Activated CD8-positive, alpha-beta T cell treated with anti-CD3 and anti-CD28 coated beads, Interleukin-2, amount 10 ng/mL, durations not matched to agents 7 days and 5 days (primary cell): ENCODE results near the gene MS4A10. TPM values are rescaled to one million over a fixed set of nuclear protein-coding genes. Genes with fewer than 3 reads are reported as not detected.

Source experiments
- ATAC-seq: fragments of 150-1000 bp; cut with Tn5 transposase; one replicate; pipeline ENCODE4 v1.10.0; 2021; ENCODE audit warnings: moderate library complexity
- CTCF ChIA-PET: fragments of 350-600 bp; sonication (Branson Sonifier 250); formaldehyde crosslinking; loops from one replicate; lab custom pipeline; 2021; ENCODE audit warnings: antibody characterized with exemption; lab: Charles Lee
- POLR2A ChIA-PET: fragments of 350-600 bp; sonication (Branson Sonifier 250); formaldehyde crosslinking; loops from one replicate; lab custom pipeline; 2021; ENCODE audit warnings: antibody characterized with exemption; lab: Charles Lee
- DNase-seq: peaks from one replicate; pipeline ENCODE4 v3.0.0-alpha.2; 2020
- H3K27ac Mint-ChIP-seq: one replicate; pipeline ENCODE4 v1.8.0; 2021; ENCODE audit warnings: mild to moderate bottlenecking, mixed read lengths
- H3K27me3 Mint-ChIP-seq: one replicate; pipeline ENCODE4 v1.8.0; 2021; ENCODE audit warnings: low read depth, mixed read lengths
- H3K36me3 Mint-ChIP-seq: one replicate; pipeline ENCODE4 v1.8.0; 2021; ENCODE audit warnings: low read depth, mixed read lengths
- H3K4me1 Mint-ChIP-seq: one replicate; pipeline ENCODE4 v1.8.0; 2021; ENCODE audit warnings: low read depth, mixed read lengths
- H3K4me3 Mint-ChIP-seq: one replicate; pipeline ENCODE4 v1.8.0; 2021; ENCODE audit warnings: mild to moderate bottlenecking, mixed read lengths
- H3K9me3 Mint-ChIP-seq: one replicate; pipeline ENCODE4 v1.8.0; 2022; ENCODE audit warnings: mixed read lengths; ENCODE audit not compliant: insufficient read depth
- total RNA-seq, 2 experiments: library from RNA; stranded (reverse); gene quantifications; one replicate each; pipeline ENCODE4 v1.2.3, GENCODE V29; 2021

The MS4A10 gene
- total RNA-seq, 2 experiments from 2014 or later, result not detected

DNA sequence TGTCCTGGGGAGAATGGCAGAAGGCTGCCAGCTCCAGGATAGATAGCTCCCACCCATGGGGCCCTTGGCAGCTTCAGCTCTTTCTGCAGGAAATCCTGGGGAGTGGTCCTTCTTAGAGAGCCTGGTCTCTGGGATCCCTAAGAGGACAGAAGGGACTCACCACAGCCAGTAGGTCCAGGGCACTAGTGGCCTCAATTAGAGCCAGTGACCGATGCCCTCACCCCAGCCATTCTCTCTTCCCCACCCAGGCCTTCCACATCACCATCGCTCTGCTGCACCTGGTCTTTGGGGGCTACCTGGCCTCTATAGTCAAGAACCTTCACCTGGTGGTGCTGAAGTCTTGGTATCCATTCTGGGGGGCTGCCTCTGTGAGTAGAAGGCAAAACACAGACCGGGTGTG, 5.6 kb downstream of the MS4A10 start:
- H3K4me3 Mint-ChIP-seq, result no peak overlapping the region
- CTCF ChIA-PET, result interaction anchor here (1.0 to 1.8 kb wide), 3 partner anchors 12 to 15 kb away, joined by 3 to 6 read pairs (median 3); no protein-coding TSS in a partner anchor

DNA sequence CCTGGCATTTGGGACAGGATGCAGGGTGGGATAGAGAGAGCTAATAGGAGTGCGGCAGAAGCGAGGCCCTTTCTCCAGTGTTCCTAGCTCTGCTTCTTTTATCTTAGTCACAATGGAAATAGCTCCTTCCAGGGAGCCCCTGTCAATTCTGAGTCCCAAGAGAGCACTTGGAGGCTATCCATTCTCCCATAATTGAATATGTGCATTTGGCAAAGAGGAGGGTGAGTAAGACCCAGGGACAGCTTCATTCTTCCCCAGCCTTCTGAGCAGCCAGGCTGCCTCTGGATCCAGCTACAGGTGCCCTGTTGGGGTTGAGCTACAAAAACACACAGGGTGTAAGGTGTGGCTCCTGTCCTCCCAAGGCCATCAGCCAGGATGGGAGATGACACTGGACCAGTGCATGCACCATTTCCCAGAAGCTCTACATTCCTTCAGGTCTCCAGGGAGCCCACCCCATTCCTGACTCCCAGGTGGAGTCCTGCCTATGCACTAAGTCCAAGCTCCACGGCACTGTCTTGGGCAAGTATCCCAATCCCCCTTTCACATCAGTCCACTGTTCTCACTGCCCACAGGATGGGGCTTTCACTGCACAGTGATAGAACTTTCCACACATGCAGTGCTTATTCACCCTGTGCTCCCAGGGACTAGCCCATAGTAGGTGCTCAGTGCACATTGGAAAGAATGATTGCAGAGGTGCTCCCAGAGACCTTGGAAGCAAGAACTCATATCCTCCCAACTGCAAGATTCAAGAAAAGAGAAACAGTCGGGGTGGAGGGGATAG, 6.2 kb downstream of the MS4A10 start:
- ChIA-PET POLR2A (interaction anchor here (0.7 kb wide), 1 partner anchor 1576 kb away, joined by 3 read pairs; no protein-coding TSS in a partner anchor), CTCF (interaction anchor here (1.0 to 1.8 kb wide), 3 partner anchors 12 to 16 kb away, joined by 3 to 6 read pairs (median 3); no protein-coding TSS in a partner anchor)
- no peak overlapping the region for H3K27ac Mint-ChIP-seq
- DNase-seq (no peak), ATAC-seq (no peak)
- no peaks in the 10 kb centered on the region for H3K9me3 Mint-ChIP-seq
- no peak overlapping the region for H3K4me3 Mint-ChIP-seq
- no peaks in the 10 kb centered on the region for H3K36me3 Mint-ChIP-seq
- no peaks in the 10 kb centered on the region for H3K27me3 Mint-ChIP-seq
- H3K4me1 Mint-ChIP-seq, result no peaks in the 10 kb centered on the region

More for the DNA sequence above, 5.6 kb downstream of the MS4A10 start:
- Mint-ChIP-seq H3K36me3 (no peaks in the 10 kb centered on the region), H3K27ac (no peak overlapping the region), H3K9me3 (no peaks in the 10 kb centered on the region), H3K4me1 (no peaks in the 10 kb centered on the region), H3K27me3 (no peaks in the 10 kb centered on the region)
- POLR2A ChIA-PET, result no interaction called here
- ATAC-seq (no peak), DNase-seq (no peak)

GRCh38 chr11:60792521-60792920, 7.4 kb downstream of the MS4A10 start:
- no peaks in the 10 kb centered on the region for H3K9me3 Mint-ChIP-seq
- POLR2A ChIA-PET, result no interaction called here
- no peaks in the 10 kb centered on the region for H3K36me3 Mint-ChIP-seq
- H3K4me3 Mint-ChIP-seq, result no peak overlapping the region
- no peak for DNase-seq
- no peak for ATAC-seq
- H3K27ac Mint-ChIP-seq, result no peak overlapping the region
- CTCF ChIA-PET, result no interaction called here
- no peaks in the 10 kb centered on the region for H3K27me3 Mint-ChIP-seq
- H3K4me1 Mint-ChIP-seq, result no peaks in the 10 kb centered on the region

DNA sequence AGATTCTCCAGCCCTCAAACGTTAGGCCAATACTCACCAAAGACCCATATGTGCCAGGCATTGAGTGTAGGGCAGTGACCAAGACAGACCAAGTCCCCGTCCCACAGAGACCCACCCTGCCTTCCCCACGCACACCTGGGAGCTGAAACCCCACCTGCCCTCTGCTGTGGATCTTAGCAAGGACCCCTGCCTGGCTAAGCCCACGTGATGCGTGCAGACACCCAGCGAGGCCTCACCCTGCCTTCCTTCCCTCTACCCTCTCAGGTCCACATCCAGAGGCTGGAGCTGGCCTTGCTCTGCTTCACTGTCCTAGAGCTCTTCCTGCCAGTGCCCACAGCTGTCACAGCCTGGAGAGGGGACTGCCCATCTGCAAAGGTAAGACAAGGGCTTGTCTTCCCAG, 10.2 kb downstream of the MS4A10 start:
- ChIA-PET CTCF (no interaction called here), POLR2A (no interaction called here)
- H3K36me3 Mint-ChIP-seq, result no peaks in the 10 kb centered on the region
- no peak overlapping the region for H3K27ac Mint-ChIP-seq
- no peaks in the 10 kb centered on the region for H3K9me3 Mint-ChIP-seq
- DNase-seq (no peak), ATAC-seq (no peak)
- no peak overlapping the region for H3K4me3 Mint-ChIP-seq
- H3K27me3 Mint-ChIP-seq, result peaks cover 3% of the 10 kb centered on the region
- H3K4me1 Mint-ChIP-seq, result no peaks in the 10 kb centered on the region

DNA sequence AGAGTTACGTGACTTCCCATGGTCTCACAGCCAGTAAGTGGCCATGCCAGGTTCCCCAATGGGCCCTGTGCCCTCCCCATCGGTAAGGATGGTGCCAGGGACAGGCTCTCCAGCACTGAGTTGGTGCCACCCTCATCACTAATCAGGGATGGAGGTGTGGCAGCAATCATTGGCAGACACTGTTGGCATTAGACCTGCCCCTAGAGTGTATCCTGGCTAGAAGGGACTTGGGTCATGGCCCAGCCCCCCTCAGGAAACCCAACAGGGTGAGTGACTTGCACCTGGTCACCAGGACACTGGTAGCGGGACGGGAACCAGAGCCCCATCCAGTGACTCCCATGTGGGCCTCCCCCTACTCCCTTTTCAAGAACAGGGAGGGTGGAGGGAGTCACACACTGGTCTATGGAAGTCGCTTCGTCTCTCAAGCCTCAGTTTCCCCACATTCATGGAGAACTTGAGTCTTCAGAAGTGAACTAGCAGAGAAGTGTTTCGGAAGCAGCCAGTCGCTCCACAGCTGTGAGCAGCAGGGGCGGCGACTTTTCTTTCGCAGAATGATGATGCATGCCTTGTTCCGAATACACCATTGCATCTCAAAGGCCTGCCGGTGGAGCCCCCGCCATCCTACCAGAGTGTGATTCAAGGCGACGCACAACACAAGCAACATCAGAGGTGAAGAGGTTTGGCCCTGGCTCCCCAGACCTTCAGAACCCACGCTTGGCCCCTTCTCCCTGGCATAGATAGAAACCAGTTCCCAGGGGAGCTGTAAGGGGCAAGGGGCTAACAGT, 12.9 kb downstream of the MS4A10 start:
- ChIA-PET POLR2A (no interaction called here), CTCF (no interaction called here)
- no peak overlapping the region for H3K27ac Mint-ChIP-seq
- H3K4me1 Mint-ChIP-seq, result no peaks in the 10 kb centered on the region
- no peak overlapping the region for H3K4me3 Mint-ChIP-seq
- H3K9me3 Mint-ChIP-seq, result no peaks in the 10 kb centered on the region
- H3K27me3 Mint-ChIP-seq, result peaks cover 7% of the 10 kb centered on the region
- DNase-seq (no peak), ATAC-seq (no peak)
- no peaks in the 10 kb centered on the region for H3K36me3 Mint-ChIP-seq

DNA sequence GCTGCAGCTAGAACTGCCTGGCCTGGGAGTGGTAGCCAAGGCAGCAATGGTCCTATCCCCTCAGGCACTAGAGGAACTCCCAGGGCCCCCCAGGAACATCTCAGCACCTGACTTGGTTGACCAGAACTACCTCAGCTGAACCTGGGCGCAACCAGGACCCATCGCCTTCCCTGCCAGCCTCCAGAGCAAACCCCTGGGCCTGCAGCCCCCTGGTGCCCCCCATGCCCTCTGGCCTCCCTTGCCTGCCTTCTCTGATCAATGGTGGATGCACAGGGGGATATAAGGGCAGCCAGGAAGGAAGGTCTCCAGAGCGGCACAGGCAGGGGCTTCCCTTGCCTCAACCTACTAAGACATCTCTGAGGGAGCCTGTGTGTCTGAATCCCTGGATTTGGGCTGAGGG, 13.5 kb downstream of the MS4A10 start:
- CTCF ChIA-PET, result no interaction called here
- no peaks in the 10 kb centered on the region for H3K4me1 Mint-ChIP-seq
- ATAC-seq (no peak), DNase-seq (no peak)
- H3K27me3 Mint-ChIP-seq, result peaks cover 7% of the 10 kb centered on the region
- no peak overlapping the region for H3K27ac Mint-ChIP-seq
- H3K9me3 Mint-ChIP-seq, result no peaks in the 10 kb centered on the region
- no peaks in the 10 kb centered on the region for H3K36me3 Mint-ChIP-seq
- POLR2A ChIA-PET, result no interaction called here
- H3K4me3 Mint-ChIP-seq, result no peak overlapping the region

DNA sequence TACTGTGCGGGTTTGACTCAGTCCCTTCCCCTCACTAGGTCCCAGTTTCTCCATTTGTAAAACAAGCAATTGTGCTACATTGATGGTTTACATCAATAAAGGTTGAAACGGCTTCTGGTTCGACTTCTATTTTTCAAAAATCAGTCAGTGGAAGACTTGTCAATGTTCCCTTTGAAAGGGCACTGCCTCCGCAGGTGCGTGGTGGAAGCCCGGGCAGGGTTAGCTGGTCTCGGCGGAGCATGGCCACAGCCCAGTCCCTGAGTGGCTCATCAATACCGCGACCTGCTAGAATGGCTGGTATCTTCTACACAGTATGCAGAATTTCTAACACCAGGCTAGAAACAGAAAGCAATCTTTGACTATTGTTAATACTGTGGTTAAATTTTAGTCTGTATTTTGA, 16.1 kb downstream of the MS4A10 start:
- H3K9me3 Mint-ChIP-seq, result no peaks in the 10 kb centered on the region
- ChIA-PET POLR2A (no interaction called here), CTCF (no interaction called here)
- no peak overlapping the region for H3K27ac Mint-ChIP-seq
- peaks cover 7% of the 10 kb centered on the region for H3K27me3 Mint-ChIP-seq
- H3K36me3 Mint-ChIP-seq, result no peaks in the 10 kb centered on the region
- H3K4me1 Mint-ChIP-seq, result peaks cover 3% of the 10 kb centered on the region
- DNase-seq (no peak), ATAC-seq (no peak)
- H3K4me3 Mint-ChIP-seq, result no peak overlapping the region

- H3K9me3 Mint-ChIP-seq, result no peaks in the 10 kb centered on the region
- H3K36me3 Mint-ChIP-seq, result no peaks in the 10 kb centered on the region
- no peak overlapping the region for H3K27ac Mint-ChIP-seq
- H3K4me1 Mint-ChIP-seq, result peaks cover 3% of the 10 kb centered on the region
- DNase-seq (no peak), ATAC-seq (no peak)
- H3K4me3 Mint-ChIP-seq, result no peak overlapping the region
- ChIA-PET POLR2A (no interaction called here), CTCF (interaction anchor here (1.0 to 1.7 kb wide), 2 partner anchors 25 to 28 kb away, joined by 3 read pairs; no protein-coding TSS in a partner anchor)
- peaks cover 7% of the 10 kb centered on the region for H3K27me3 Mint-ChIP-seq
Observed at GRCh38 chr11:60803273-60803936, 18.3 kb downstream of the MS4A10 start.

GRCh38 chr11:60809249-60809648, 24.1 kb downstream of the MS4A10 start:
- ChIA-PET POLR2A (no interaction called here), CTCF (no interaction called here)
- ATAC-seq (no peak), DNase-seq (no peak)
- Mint-ChIP-seq H3K36me3 (no peaks in the 10 kb centered on the region), H3K4me3 (no peak overlapping the region), H3K27ac (no peak overlapping the region), H3K27me3 (peaks cover 13% of the 10 kb centered on the region), H3K9me3 (no peaks in the 10 kb centered on the region), H3K4me1 (peaks cover 11% of the 10 kb centered on the region)

DNA sequence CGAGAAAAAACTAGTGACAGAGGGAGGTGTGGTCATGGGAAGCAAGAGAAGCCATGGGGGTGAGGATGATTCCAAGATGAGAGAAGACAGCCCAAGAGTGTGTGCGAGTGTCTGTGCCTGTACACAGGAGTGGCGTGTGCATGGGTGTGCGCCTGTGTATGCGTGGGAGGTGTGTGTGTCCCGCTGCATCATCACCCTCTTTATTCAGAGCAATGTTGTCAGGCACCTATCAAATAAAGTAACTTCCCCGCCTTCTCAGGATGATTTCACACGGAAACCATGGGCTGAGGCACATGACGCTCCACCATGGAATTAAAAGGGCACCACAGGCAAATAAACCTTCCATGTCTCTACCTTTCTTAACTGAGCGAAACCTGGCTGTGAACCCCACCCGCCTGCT, 24.6 kb downstream of the MS4A10 start:
- H3K36me3 Mint-ChIP-seq, result no peaks in the 10 kb centered on the region
- H3K4me3 Mint-ChIP-seq, result no peak overlapping the region
- no peaks in the 10 kb centered on the region for H3K9me3 Mint-ChIP-seq
- H3K27ac Mint-ChIP-seq, result no peak overlapping the region
- ChIA-PET CTCF (no interaction called here), POLR2A (no interaction called here)
- ATAC-seq (no peak), DNase-seq (no peak)
- peaks cover 13% of the 10 kb centered on the region for H3K27me3 Mint-ChIP-seq
- peaks cover 11% of the 10 kb centered on the region for H3K4me1 Mint-ChIP-seq

DNA sequence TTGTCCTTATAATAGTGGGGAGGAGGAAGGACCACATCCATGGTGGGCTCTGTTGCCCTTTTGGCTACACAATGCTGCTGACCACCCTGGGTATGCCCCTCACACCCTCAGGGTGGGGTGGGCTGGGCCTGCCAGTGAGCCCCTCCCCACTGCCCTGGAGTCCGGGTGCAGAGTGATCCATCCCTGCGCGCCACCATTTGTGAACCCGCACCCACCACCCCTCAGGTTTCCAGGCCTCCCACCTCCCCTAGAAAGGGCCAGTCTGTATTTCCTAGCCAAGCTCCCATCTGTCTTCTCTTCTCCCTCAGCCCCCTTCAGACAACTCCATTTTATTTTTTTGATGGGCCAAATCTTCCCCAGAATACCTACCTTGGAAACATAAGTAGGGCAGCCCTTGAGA, 25.0 kb downstream of the MS4A10 start:
- CTCF ChIA-PET, result no interaction called here
- no peaks in the 10 kb centered on the region for H3K9me3 Mint-ChIP-seq
- H3K27me3 Mint-ChIP-seq, result peaks cover 13% of the 10 kb centered on the region
- H3K36me3 Mint-ChIP-seq, result no peaks in the 10 kb centered on the region
- ATAC-seq (no peak), DNase-seq (no peak)
- H3K4me1 Mint-ChIP-seq, result peaks cover 11% of the 10 kb centered on the region
- POLR2A ChIA-PET, result no interaction called here
- no peak overlapping the region for H3K4me3 Mint-ChIP-seq
- no peak overlapping the region for H3K27ac Mint-ChIP-seq

DNA sequence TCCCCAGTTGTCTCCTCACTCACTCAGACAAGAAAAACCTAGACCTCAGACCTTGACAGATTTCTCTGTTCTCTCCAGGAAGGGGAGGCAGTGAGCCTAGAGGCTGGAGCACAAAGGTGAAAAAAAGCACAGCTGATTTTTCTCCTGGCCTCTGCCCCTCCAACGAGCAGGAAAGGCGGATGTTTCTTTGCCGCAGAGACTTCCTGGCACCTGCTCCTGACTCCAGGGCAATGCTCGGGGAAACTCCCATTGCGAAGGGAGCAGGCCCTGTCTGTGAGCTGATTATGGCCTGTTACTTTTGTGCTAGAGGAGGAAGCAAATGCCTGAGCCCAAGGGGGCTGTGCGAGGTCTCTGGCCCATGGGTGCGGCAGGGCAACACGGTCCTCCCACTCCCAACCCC, 25.4 kb downstream of the MS4A10 start:
- peaks cover 11% of the 10 kb centered on the region for H3K4me1 Mint-ChIP-seq
- peak overlapping the region; percentile 61 for H3K27ac Mint-ChIP-seq
- peaks cover 13% of the 10 kb centered on the region for H3K27me3 Mint-ChIP-seq
- ChIA-PET POLR2A (no interaction called here), CTCF (no interaction called here)
- DNase-seq (no peak), ATAC-seq (no peak)
- no peak overlapping the region for H3K4me3 Mint-ChIP-seq
- no peaks in the 10 kb centered on the region for H3K9me3 Mint-ChIP-seq
- no peaks in the 10 kb centered on the region for H3K36me3 Mint-ChIP-seq
